Measurements from ENCODE around the gene MAPK4.

Gene MAPK4

GRCh38 chr18:50654658-50655550, 95.0 kb downstream of the MAPK4 start:
- no peak for DNase-seq

DNA sequence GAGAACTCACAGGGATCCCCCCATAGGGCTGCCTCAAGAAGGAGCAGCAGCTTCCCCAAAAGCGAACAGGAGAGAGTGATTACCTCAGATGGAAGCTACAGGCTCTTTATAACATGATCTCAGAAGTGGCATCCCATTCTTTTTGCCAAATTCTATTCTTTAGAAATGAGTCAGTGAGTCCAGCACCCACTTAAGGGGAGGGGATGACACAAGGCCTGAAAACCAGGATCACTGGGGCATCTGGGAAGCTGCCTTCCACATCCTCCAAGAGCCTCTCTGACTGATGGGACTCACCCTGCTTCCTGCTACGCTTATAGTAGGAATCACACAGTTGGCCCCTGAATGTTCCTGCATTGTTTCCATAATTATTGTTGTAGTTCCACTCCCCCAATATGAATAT, 96.5 kb downstream of the MAPK4 start:
- no peak for DNase-seq

DNA sequence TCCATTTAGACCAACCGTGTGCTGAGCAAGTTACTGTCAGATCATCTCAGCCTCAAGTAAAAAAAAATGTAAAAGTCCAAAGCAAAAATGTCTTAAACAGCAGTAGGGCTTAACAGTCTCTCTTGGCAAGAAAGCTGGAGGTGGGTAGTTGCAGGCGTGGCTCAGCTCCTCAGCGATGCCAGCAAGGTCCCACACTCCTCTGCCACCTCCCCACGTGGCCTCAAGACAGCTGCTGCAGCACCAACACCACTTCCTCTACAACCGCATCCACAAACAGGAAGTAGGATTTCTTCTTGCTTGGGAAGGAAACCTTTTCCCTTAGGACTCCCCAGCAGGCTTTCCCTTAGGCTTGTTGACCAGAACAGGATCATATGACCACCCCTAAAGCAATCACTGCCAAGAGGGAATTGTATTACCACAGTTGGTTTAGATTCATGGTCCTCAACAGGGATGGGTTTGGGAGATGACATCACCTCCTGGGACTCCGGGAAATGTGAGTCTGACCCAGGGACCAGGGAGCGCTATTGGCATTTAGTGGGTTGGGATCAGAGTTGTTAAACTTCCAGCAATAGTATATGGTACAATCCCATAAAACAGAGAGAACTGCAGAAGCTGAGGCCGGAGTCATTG, 97.1 kb downstream of the MAPK4 start:
- no peak for DNase-seq

- DNase-seq, result no peak
Observed at GRCh38 chr18:50658601-50659000, 98.7 kb downstream of the MAPK4 start.

GRCh38 chr18:50659091-50660003, 99.5 kb downstream of the MAPK4 start:
- DNase-seq, result no peak

DNA sequence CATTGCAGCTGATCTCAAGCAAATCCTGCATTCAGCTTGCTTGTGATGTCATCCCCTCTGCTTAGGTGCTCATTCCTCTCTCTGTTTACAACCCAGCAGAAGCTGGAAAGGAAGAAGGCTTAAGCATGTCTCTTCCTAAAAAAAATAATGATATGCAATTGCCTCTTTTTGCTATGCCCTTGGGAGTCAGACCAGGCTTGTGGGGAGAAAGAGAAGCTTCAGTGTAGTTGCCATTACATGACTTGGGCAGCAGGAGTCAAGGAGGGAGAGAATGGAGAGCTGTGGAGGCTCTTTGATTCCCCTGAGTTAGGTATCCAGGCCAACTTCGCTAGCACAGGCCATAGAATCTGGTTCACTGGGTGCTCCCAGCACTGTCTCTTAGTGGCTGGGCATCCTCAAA, 101.1 kb downstream of the MAPK4 start:
- no peak for DNase-seq

GRCh38 chr18:50662177-50662576, 102.3 kb downstream of the MAPK4 start:
- no peak for DNase-seq

DNA sequence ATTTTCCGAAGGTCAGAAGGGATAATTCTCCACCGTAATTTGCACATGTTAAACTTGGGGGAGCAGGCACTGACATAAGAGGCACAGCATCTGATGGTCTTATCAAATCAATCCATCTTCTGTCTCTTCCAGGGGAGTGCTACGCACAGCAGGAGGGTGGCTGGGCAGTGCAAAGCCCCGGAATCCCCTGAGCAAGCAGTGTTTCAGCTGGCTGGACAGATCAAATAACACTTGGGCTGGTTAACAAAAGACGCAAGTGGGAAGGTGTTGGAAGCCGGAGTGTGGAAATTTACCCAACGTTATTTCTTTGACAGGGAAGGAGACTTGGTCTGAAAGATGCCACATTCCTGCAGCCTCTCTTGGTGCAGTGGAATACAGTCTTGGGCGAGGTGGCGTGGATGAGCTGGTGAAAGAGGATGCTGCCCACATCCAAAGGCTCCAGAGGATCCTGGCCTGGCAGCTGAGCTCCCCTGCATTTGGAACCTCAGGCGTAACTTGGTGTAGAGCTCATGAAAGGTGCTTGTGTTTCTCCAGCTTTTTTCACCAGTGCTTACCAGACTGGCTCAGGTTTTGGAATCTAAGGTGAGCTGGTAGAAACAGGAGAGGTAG, 103.0 kb downstream of the MAPK4 start:
- no peak for DNase-seq

GRCh38 chr18:50663626-50664441, 103.9 kb downstream of the MAPK4 start:
- no peak for DNase-seq

DNA sequence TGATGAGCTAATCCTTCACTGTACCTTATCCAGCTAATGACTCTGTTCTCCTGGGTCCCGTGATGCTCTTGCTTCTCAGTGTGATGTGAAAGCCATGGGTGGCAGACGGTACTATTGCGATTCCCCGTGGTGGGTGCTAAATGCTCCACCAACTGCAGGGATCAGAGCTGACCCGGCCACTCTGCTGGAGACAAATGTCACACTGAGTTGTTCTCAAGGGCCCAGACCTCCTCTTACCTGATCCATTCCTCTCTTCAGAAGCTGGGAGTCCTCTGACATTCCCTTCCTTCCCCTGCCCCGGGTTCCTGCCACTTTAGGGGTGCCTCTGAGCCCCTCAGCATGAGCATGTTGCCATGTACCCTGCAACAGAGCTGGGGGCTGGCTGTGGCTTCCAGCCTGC, 105.1 kb downstream of the MAPK4 start:
- no peak for DNase-seq

- DNase-seq, result no peak
Observed at GRCh38 chr18:50665519-50665918, 105.6 kb downstream of the MAPK4 start.

- DNase-seq, result no peak
Observed at GRCh38 chr18:50666536-50666935, 106.6 kb downstream of the MAPK4 start.

GRCh38 chr18:50671376-50671775, 111.5 kb downstream of the MAPK4 start:
- DNase-seq, result no peak

DNA sequence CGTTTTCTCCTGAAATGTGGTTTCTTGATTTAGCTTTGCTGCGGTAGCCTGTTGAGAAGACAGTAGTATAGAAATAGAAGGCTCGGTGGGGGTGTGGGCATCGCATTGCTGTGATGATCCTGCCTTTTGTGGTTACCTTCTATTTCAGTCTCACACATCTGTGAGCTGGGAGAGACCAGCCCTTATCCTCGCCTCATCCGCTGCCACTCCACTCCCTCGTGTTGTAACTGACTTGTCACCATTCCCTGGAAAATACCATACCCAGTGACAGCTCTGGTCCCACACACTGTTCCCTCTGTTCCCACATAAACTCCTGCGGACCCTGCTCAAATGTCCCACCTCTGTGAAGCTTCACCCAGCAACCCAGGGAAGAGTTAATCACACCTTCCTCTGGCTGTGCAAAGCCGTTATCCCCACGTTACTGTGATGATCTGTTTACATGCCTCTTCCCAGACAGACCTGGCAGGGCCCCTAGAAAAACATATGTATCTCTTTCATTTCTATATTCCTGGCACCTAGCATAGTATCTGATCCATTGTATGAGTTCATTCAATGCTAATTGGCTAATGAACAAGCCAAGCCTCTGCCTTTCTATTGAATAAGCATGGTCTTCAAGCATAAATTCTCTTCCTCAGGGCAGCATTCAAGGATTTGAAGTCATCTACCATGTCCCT, 114.6 kb downstream of the MAPK4 start:
- DNase-seq, result no peak

DNA sequence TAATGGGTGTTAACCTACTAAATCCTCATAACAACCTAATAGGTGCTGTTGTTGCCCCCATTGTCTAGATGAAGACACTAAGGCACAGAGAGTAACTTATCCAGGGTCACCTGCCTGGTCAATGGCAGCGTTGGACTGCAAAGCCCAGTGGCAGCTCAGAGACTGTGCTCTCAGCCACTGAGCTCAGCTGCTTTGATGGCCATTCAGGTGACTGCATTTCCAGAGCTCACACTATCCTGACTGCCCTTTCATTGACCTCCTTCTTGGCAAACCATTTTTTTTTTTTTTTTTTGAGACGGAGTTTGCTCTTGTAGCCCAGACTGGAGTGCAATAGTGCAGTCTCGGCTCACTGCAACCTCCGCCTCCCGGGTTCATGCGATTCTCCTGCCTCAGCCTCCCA, 115.2 kb downstream of the MAPK4 start:
- no peak for DNase-seq

DNA sequence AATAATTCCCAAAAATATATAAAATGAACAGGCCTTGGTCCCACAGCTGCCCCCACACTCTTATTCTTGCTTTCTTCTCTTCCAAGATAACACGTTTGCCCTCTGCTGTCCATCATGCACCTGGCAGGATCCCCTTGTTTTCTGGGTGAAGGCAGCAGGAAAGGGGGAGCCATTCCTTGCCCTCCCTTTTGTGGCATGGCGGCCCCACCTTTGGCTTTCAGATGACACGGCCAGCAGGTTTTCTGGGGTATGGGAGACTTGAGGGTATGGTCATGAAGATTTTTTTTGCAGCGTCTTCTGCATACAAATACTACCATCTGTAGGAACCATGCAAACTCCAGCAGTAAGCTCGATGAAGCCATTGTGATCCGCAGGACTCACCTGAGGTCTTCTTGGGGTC, 118.8 kb downstream of the MAPK4 start:
- no peak for DNase-seq

DNA sequence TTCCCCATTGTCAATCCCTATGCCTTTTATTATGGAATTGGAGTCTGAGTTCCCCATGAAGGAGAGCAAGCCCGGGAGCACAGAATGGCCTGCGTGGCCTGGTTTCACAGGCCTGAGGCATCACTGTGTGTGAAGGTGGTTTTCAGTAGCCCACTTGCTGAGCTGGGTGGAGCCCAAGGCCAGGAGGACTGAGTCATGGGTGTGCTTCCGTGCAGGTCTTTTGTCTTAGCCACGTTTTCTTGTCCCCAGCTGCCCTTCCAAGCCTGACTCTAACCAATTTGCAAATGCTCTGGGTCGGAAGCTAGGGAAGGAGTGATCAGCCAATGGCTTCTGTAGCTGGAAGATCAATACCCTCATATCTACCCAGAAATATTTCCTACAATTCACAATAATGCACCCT, 119.2 kb downstream of the MAPK4 start:
- no peak for DNase-seq

DNA sequence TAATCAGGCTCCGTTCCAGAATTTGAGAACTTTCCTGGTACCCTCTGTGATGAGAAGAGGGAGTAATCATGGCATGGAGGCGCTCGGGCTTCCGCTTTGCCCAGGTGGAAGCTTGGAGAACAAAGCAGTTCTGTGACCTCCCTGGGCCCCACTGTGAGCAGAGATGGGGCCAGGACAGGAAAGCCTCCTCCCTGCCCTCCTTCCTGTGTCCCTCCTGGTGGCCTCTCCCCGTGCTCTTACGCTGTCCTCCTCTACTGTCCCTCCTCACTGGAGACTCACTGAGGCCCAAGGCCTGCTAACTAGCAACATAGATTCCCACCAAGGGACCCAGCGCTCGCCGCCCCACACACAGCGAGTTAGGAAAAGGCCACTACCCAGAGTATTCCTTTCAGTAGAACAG, 119.8 kb downstream of the MAPK4 start:
- no peak for DNase-seq

GRCh38 chr18:50680966-50681365, 121.1 kb downstream of the MAPK4 start:
- no peak for DNase-seq

DNA sequence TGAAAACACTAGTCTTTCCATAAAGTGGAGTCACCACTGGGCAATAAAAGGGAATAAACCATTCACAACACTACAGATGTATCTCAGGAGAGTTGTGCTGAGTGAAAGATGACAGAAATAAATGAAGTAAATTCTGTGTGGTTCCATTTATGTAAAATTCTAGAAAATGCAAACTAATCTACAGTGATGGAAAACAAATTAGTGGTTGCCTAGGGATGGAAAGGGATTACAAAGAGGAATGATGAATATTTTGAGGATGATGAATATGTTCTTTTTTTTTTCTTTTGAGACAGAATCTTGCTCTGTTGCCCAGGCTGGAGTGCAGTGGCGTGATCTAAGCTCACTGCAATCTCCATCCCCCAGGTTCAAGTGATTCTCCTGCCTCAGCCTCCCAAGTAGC, 123.0 kb downstream of the MAPK4 start:
- DNase-seq, result no peak

DNA sequence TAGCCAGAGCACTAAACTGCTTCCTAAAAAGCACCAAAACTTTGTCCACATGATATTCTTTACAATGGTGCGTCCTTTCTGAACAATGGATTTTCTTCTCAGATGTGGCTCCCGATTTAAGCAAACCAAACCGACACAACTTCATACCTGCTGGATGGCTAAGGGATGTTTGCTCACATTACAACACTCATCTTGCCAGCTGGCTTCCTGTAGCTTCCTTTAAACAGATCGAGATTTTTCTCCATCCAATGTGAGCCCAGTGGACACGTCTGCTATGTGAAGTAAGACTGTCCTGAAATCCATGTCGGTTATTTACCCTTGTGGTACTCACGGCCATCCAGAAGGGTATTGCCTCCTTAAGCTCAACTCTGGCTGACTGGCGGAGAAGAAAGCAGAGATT, 126.5 kb downstream of the MAPK4 start:
- no peak for DNase-seq

DNA sequence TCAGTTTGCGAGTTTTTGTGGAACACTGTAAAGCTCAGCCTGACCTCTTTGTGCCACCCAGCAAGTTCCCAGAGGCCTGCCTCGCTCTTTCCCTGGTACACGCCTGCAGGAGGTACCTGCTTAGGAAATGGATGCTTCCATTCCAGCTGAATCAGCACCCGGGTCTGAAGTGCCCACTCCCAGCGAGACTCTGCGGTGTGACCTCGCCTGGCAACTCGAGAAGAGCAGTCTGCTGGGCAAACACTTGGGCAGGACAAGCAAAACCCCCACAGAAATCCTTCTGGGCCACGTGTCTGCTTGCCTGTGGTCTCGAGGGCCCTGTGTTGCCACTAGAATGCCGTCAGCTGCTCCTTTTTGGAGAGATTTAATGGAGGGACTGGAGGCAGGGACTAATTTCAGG, 127.6 kb downstream of the MAPK4 start:
- DNase-seq, result no peak

Data from CD4-positive, alpha-beta T cell treated with Interleukin-10 for 1 hour (primary cell).